Neural crest cell (in vitro differentiated cells): ENCODE results near the gene UNC79. TPM values are rescaled to one million over a fixed set of nuclear protein-coding genes. Genes with fewer than 3 reads are reported as not detected.

ENCODE experiments used
- DNase-seq: peaks from one replicate; pipeline ENCODE4 v3.0.0; 2021; ENCODE audit warnings: low read depth, mixed read lengths, low spot score
- H3K27ac Mint-ChIP-seq: one replicate; pipeline ENCODE4 v1.8.0; 2021; ENCODE audit warnings: mild to moderate bottlenecking, mixed read lengths; ENCODE audit not compliant: unreplicated experiment
- H3K27me3 Mint-ChIP-seq: 2 replicates; pipeline ENCODE4 v1.8.0; 2021; ENCODE audit warnings: low read depth, mild to moderate bottlenecking, mixed read lengths
- H3K36me3 Mint-ChIP-seq: 2 replicates; pipeline ENCODE4 v1.8.0; 2021; ENCODE audit warnings: low read depth, mild to moderate bottlenecking, mixed read lengths
- H3K4me1 Mint-ChIP-seq: 2 replicates; pipeline ENCODE4 v1.8.0; 2021; ENCODE audit warnings: mixed read lengths
- H3K4me3 Mint-ChIP-seq: one replicate; pipeline ENCODE4 v1.8.0; 2021; ENCODE audit warnings: mild to moderate bottlenecking, mixed read lengths
- H3K9me3 Mint-ChIP-seq: 2 replicates; pipeline ENCODE4 v1.8.0; 2021; ENCODE audit warnings: mixed read lengths
- total RNA-seq: library from RNA; stranded (reverse); gene quantifications from 2 replicates; pipeline ENCODE4 v1.2.1, GENCODE V29; 2021
- TF ChIP-seq, protein P1 (sequence below): fragments of 200-600 bp; sonication (generic); conservative IDR thresholded peaks from 2 replicates; pipeline ENCODE4 v1.5.0; 2021; ENCODE audit warnings: antibody characterized with exemption, mild to moderate bottlenecking

The UNC79 gene
- total RNA-seq, 1 donor from 2014 or later, result 2.2 TPM

DNA sequence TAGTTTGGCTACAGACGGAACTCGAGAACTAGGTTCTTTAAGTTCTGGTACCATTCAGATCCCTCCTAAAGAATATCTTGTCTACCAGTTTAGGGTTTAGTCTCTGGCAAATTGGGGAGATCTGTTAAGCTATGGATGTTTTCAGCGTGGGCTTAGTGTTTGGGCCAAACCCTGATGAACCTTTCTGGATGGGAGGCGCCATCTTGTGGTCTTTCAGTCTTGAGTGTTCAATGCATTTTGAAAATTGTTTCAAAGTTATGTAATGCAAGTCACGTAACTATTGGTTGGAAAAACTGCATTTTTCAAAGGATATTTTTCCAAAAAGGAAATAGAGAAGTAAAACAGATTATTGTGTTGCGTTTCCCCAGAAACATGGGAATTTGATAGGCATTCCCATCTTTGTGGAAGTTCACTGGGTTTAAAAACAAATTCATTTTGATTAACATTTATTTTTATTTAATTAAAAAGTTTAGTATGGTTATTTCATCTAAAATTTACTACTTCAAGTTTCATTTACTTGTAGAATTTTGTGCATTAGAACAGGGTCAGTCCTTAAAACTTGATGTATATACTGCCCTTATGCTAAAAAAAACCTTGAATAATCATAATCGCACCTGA lies 188.5 kb downstream of the UNC79 start:
- Mint-ChIP-seq H3K36me3 (no peaks in the 10 kb centered on the region), H3K4me3 (no peak overlapping the region), H3K27me3 (no peaks in the 10 kb centered on the region), H3K27ac (no peak overlapping the region), H3K9me3 (no peaks in the 10 kb centered on the region), H3K4me1 (peaks cover 3% of the 10 kb centered on the region)
- peak; percentile 34 for DNase-seq
- TF ChIP-seq, protein P1, sequence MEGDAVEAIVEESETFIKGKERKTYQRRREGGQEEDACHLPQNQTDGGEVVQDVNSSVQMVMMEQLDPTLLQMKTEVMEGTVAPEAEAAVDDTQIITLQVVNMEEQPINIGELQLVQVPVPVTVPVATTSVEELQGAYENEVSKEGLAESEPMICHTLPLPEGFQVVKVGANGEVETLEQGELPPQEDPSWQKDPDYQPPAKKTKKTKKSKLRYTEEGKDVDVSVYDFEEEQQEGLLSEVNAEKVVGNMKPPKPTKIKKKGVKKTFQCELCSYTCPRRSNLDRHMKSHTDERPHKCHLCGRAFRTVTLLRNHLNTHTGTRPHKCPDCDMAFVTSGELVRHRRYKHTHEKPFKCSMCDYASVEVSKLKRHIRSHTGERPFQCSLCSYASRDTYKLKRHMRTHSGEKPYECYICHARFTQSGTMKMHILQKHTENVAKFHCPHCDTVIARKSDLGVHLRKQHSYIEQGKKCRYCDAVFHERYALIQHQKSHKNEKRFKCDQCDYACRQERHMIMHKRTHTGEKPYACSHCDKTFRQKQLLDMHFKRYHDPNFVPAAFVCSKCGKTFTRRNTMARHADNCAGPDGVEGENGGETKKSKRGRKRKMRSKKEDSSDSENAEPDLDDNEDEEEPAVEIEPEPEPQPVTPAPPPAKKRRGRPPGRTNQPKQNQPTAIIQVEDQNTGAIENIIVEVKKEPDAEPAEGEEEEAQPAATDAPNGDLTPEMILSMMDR, result peak; percentile 68

DNA sequence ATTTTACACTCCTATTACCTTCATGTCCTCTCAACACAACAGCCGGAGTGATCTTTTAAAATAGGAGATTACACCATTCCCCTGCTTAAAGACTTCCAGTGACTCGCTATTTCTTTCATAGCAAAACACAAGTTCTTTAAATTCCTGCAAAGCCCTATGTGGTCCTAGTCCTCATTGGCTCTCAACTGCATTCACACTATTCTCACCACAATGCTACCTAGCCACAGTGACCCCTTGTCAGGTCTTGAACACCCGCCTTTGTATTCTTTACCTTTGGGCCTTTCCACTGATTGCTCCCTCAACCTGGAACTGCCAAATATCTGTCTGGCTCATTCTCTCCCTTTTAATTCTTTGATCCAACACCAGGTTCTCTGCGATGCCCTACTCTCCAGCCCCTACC lies 197.3 kb downstream of the UNC79 start:
- H3K9me3 Mint-ChIP-seq, result no peaks in the 10 kb centered on the region
- no peaks in the 10 kb centered on the region for H3K36me3 Mint-ChIP-seq
- no peak overlapping the region for H3K27ac Mint-ChIP-seq
- H3K4me3 Mint-ChIP-seq, result no peak overlapping the region
- DNase-seq, result no peak
- H3K4me1 Mint-ChIP-seq, result peaks cover 5% of the 10 kb centered on the region
- TF ChIP-seq, protein P1, result no peak
- no peaks in the 10 kb centered on the region for H3K27me3 Mint-ChIP-seq

DNA sequence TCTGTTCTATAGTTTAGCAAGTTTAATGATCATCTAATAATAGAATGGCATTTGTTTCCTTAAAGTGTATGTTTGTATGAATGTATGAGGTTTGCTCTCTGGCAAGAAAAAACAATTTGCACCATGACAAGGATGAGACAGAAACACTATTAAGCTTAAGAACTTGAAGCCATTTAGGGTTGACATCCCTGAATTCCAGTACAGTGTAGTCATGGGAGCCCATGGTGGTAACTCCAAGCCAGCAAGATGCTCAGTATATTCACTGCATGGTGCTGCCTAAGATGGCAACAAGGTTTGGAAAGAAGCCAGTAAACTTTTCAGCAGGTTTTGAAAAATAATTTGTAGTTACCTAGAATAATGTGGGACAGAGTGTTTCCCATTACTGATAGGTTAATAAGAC lies 198.9 kb downstream of the UNC79 start:
- H3K36me3 Mint-ChIP-seq, result no peaks in the 10 kb centered on the region
- H3K27me3 Mint-ChIP-seq, result no peaks in the 10 kb centered on the region
- TF ChIP-seq, protein P1, result no peak
- no peaks in the 10 kb centered on the region for H3K9me3 Mint-ChIP-seq
- H3K4me3 Mint-ChIP-seq, result no peak overlapping the region
- no peak overlapping the region for H3K27ac Mint-ChIP-seq
- H3K4me1 Mint-ChIP-seq, result no peaks in the 10 kb centered on the region
- DNase-seq, result no peak

- Mint-ChIP-seq H3K4me3 (no peak overlapping the region), H3K4me1 (no peaks in the 10 kb centered on the region), H3K9me3 (peaks cover 3% of the 10 kb centered on the region), H3K27me3 (no peaks in the 10 kb centered on the region), H3K27ac (no peak overlapping the region), H3K36me3 (no peaks in the 10 kb centered on the region)
- DNase-seq, result no peak
- TF ChIP-seq, protein P1, result no peak
These were observed 208.1 kb downstream of the UNC79 start for GRCh38 chr14:93638790-93639189.

- TF ChIP-seq, protein P1, result no peak
- Mint-ChIP-seq H3K36me3 (no peaks in the 10 kb centered on the region), H3K9me3 (peaks cover 3% of the 10 kb centered on the region), H3K4me3 (no peak overlapping the region), H3K27ac (no peak overlapping the region), H3K27me3 (peaks cover 4% of the 10 kb centered on the region), H3K4me1 (no peaks in the 10 kb centered on the region)
- no peak for DNase-seq
These were observed 212.4 kb downstream of the UNC79 start for GRCh38 chr14:93643127-93643526.

DNA sequence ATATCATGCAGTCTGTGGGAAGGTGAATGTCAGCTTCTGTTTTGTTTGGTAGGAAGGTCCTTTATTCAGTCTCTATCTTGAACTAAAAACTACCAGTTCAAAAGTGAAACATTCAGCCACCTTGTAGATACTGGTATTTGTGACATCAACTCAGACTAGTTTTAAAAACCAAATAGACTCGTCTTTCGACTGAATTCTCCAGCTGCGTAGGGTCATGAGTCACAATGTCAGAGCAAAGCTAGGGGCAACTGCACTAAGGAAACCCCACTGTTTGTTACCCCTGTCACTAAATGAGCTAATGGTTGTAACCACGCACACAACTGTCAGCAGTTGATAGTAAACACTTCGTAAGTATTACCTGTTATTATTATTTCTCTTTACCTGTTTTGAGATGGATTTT lies 212.9 kb downstream of the UNC79 start:
- Mint-ChIP-seq H3K4me3 (no peak overlapping the region), H3K4me1 (no peaks in the 10 kb centered on the region), H3K27ac (no peak overlapping the region), H3K36me3 (no peaks in the 10 kb centered on the region), H3K9me3 (peaks cover 3% of the 10 kb centered on the region), H3K27me3 (peaks cover 4% of the 10 kb centered on the region)
- TF ChIP-seq, protein P1, result no peak
- DNase-seq, result no peak
